ENCODE results near the gene LUZP2.

Gene LUZP2

GRCh38 chr11:24572376-24572775, 75.5 kb downstream of the LUZP2 start:
- DNase-seq, result no peak

- DNase-seq, result no peak
These were observed 77.6 kb downstream of the LUZP2 start for GRCh38 chr11:24574461-24574860.

GRCh38 chr11:24575392-24575791, 78.5 kb downstream of the LUZP2 start:
- no peak for DNase-seq

- no peak for DNase-seq
These were observed 88.3 kb downstream of the LUZP2 start for GRCh38 chr11:24585192-24585591.

GRCh38 chr11:24587635-24588034, 90.8 kb downstream of the LUZP2 start:
- DNase-seq, result no peak

- DNase-seq, result no peak
These were observed 91.2 kb downstream of the LUZP2 start for GRCh38 chr11:24588081-24588480.

GRCh38 chr11:24589064-24589463, 92.2 kb downstream of the LUZP2 start:
- no peak for DNase-seq

- no peak for DNase-seq
These were observed 94.4 kb downstream of the LUZP2 start for GRCh38 chr11:24591283-24591682.

- no peak for DNase-seq
These were observed 95.5 kb downstream of the LUZP2 start for GRCh38 chr11:24592360-24592759.

GRCh38 chr11:24593332-24593731, 96.5 kb downstream of the LUZP2 start:
- DNase-seq, result no peak

- no peak for DNase-seq
These were observed 97.5 kb downstream of the LUZP2 start for GRCh38 chr11:24594401-24594800.

GRCh38 chr11:24598641-24599040, 101.8 kb downstream of the LUZP2 start:
- DNase-seq, result no peak

GRCh38 chr11:24609192-24610119, 112.6 kb downstream of the LUZP2 start:
- DNase-seq, result no peak

- DNase-seq, result no peak
These were observed 118.8 kb downstream of the LUZP2 start for GRCh38 chr11:24615451-24616160.

- no peak for DNase-seq
These were observed 121.0 kb downstream of the LUZP2 start for GRCh38 chr11:24617856-24618255.

- DNase-seq, result no peak
These were observed 123.0 kb downstream of the LUZP2 start for GRCh38 chr11:24619900-24620299.

- DNase-seq, result no peak
These were observed 125.4 kb downstream of the LUZP2 start for GRCh38 chr11:24622262-24622661.

- DNase-seq, result no peak
These were observed 126.3 kb downstream of the LUZP2 start for GRCh38 chr11:24623121-24623520.

GRCh38 chr11:24624432-24624831, 127.6 kb downstream of the LUZP2 start:
- DNase-seq, result no peak

- no peak for DNase-seq
These were observed 129.1 kb downstream of the LUZP2 start for GRCh38 chr11:24625975-24626374.

- DNase-seq, result no peak
These were observed 131.4 kb downstream of the LUZP2 start for GRCh38 chr11:24628224-24628776.

- no peak for DNase-seq
These were observed 137.8 kb downstream of the LUZP2 start for GRCh38 chr11:24634606-24635160.

GRCh38 chr11:24635588-24636290, 138.9 kb downstream of the LUZP2 start:
- no peak for DNase-seq
